ENCODE results near the gene VPS37C. TPM values are rescaled to one million over a fixed set of nuclear protein-coding genes. Genes with fewer than 3 reads are reported as not detected.

The VPS37C gene
- total and polyA plus RNA-seq, 9 of the 15 experiments (the other 6 are each of a cell fraction or from before 2014, with no cell fraction given) = 0.62 to 29.8 (median 11.5) TPM

GRCh38 chr11:61187505-61188130 lies 26.4 kb upstream of the VPS37C start (continued):
- TF ChIP-seq ZMIZ1 (IDR thresholded peaks at IDR 0.05; ENCODE audit: low read depth in 2 of 2, low read length in 2 of 2) (peak in 1 of 2 experiments; percentile 17; a peak in 1 of 4 replicates), ZNF398 (CRISPR knock-in tag; IDR thresholded peaks at IDR 0.05) (no peak), ZBTB33 (CRISPR knock-in tag; IDR thresholded peaks at IDR 0.05) (no peak), DPF2 (IDR thresholded peaks at IDR 0.05) (no peak), ZNF584 (CRISPR knock-in tag; IDR thresholded peaks at IDR 0.05; ENCODE audit: low read depth) (no peak), ESRRB (CRISPR knock-in tag; IDR thresholded peaks at IDR 0.05; ENCODE audit: borderline replicate concordance) (no peak), SP2 (IDR thresholded peaks at IDR 0.05; ENCODE audit: extremely low read depth, low read depth, low read length, poor library complexity, severe bottlenecking) (no peak), RUNX1 (IDR thresholded peaks at IDR 0.05; ENCODE audit: low read depth) (no peak), TAF15 (IDR thresholded peaks at IDR 0.05; ENCODE audit: low read depth, low read length) (no peak), ZNF707 (CRISPR knock-in tag; conservative IDR thresholded peaks at IDR 0.05) (no peak), ZNF3 (CRISPR knock-in tag; IDR thresholded peaks at IDR 0.05) (no peak), ZFX (CRISPR knock-in tag; IDR thresholded peaks at IDR 0.05) (no peak), MCM5 (IDR thresholded peaks at IDR 0.05; ENCODE audit: low read depth) (no peak), ZNF197 (CRISPR knock-in tag; IDR thresholded peaks at IDR 0.05; ENCODE audit: low read depth) (no peak), CBX2 (IDR thresholded peaks at IDR 0.05; ENCODE audit: insufficient read depth, low read length, poor library complexity, severe bottlenecking) (no peak), NR4A1 (CRISPR knock-in tag; IDR thresholded peaks at IDR 0.05) (no peak), NR4A1 (tag; IDR thresholded peaks at IDR 0.05) (no peak), ILK (tag; IDR thresholded peaks at IDR 0.05; ENCODE audit: borderline replicate concordance, low read depth) (no peak), SPI1 (IDR thresholded peaks at IDR 0.05; ENCODE audit: borderline replicate concordance, low read depth, low read length) (no peak), MAFF (IDR thresholded peaks at IDR 0.05; ENCODE audit: low read length) (no peak), PML (IDR thresholded peaks at IDR 0.05; ENCODE audit: low read length) (no peak)
